ENCODE results near the gene SPPL3.

GRCh38 chr12:120820884-120821510 lies 83.2 kb downstream of the SPPL3 start:
- TF ChIP-seq CTCF (IDR thresholded peaks at IDR 0.05) (no peak), POLR2A (IDR thresholded peaks at IDR 0.05) (no peak)

Measured in esophagus squamous epithelium (tissue), 4 donors.